HepG2 (cell line): ENCODE measurements around the gene CNKSR3.

Experiments used
- EZH2 ChIP-seq: conservative IDR thresholded peaks from 2 replicates; pipeline ENCODE4 v1.6.1; 2012; ENCODE audit warnings: mild to moderate bottlenecking, low read depth, low read length, moderate library complexity
- MAZ ChIP-seq, 2 experiments: sonication (generic) in 1 of 2; formaldehyde crosslinking in 1 of 2; IDR thresholded peaks; 2 replicates each; pipeline versions ENCODE4 v1.5.0 to v1.6.1; 2012 to 2020; ENCODE audit warnings: low read depth in 2 of 2, mild to moderate bottlenecking in 2 of 2, borderline replicate concordance in 1 of 2, improper control_type of control experiment in 1 of 2, low read length in 1 of 2, missing genetic modification reagents in 1 of 2, moderate library complexity in 1 of 2
- MTF2 ChIP-seq: sonication (generic); formaldehyde crosslinking; IDR thresholded peaks from 2 replicates; pipeline ENCODE4 v1.5.0; 2020; ENCODE audit warnings: missing genetic modification reagents, borderline replicate concordance
- NCOR1 ChIP-seq: fragments of 200-600 bp; sonication (generic); IDR thresholded peaks from 2 replicates; pipeline ENCODE4 v1.7.0; 2017; ENCODE audit warnings: antibody characterized with exemption, low read length, borderline replicate concordance
- POLR2A ChIP-seq, 2 experiments: IDR thresholded peaks; 2 replicates each; pipeline ENCODE4 v1.6.1; 2011; ENCODE audit warnings: low read depth in 2 of 2, low read length in 2 of 2, mild to moderate bottlenecking in 1 of 2, moderate library complexity in 1 of 2; ENCODE audit not compliant: insufficient read depth in 1 of 2
- POLR2AphosphoS2 ChIP-seq: IDR thresholded peaks from 2 replicates; pipeline ENCODE4 v1.6.1; 2011; ENCODE audit warnings: low read depth, low read length, improper control_type of control experiment
- POLR2AphosphoS5 ChIP-seq: IDR thresholded peaks from 2 replicates; pipeline ENCODE4 v1.6.1; 2012; ENCODE audit warnings: low read depth, low read length
- RAD51 ChIP-seq: fragments of 450-650 bp; IDR thresholded peaks from 2 replicates; pipeline ENCODE4 v1.6.1; 2016; ENCODE audit warnings: borderline replicate concordance
- ZNF546 ChIP-seq: sonication (generic); formaldehyde crosslinking; conservative IDR thresholded peaks from 2 replicates; pipeline ENCODE4 v1.8.1; 2023; ENCODE audit warnings: mild to moderate bottlenecking, missing genetic modification reagents
- ZNF598 ChIP-seq: sonication (generic); formaldehyde crosslinking; IDR thresholded peaks from 2 replicates; pipeline ENCODE4 v1.5.1; 2020; ENCODE audit warnings: mild to moderate bottlenecking, missing genetic modification reagents, borderline replicate concordance
- TF ChIP-seq, protein P1 (sequence below): sonication (generic); formaldehyde crosslinking; IDR thresholded peaks from 2 replicates; pipeline ENCODE4 v1.5.1; 2020; ENCODE audit warnings: mild to moderate bottlenecking, missing genetic modification reagents, moderate library complexity
- TF ChIP-seq, protein P2 (sequence below): sonication (generic); formaldehyde crosslinking; IDR thresholded peaks from 2 replicates; pipeline ENCODE4 v1.8.0; 2022; ENCODE audit warnings: low read depth, missing genetic modification reagents
- TF ChIP-seq, protein P3 (sequence below): sonication (generic); formaldehyde crosslinking; IDR thresholded peaks from 2 replicates; pipeline ENCODE4 v1.4.0; 2020; ENCODE audit warnings: low read depth, mild to moderate bottlenecking, missing genetic modification reagents
- TF ChIP-seq, protein P4 (sequence below): sonication (generic); formaldehyde crosslinking; IDR thresholded peaks from 2 replicates; pipeline ENCODE4 v1.5.0; 2020; ENCODE audit warnings: mild to moderate bottlenecking, missing genetic modification reagents, moderate library complexity

DNA sequence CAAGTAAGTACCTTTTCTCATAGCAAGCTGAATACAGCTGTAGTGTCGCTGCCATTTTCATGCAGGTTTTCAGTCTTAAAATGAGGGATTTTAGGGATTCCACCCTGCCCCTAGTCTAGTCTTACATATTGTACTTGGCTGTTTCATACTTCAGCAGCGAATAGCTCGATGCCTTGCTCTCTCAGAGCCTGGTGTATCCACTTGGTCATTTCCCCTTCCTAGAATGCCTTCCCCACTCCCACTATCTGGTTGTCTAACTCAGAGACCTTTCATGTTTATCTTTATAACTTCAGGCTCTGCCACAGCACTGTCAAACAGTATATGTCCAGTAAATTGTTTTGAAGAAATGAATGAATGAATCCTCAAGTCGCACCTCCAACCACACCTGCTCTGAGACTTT lies 132.8 kb downstream of the CNKSR3 start:
- TF ChIP-seq, protein P1, sequence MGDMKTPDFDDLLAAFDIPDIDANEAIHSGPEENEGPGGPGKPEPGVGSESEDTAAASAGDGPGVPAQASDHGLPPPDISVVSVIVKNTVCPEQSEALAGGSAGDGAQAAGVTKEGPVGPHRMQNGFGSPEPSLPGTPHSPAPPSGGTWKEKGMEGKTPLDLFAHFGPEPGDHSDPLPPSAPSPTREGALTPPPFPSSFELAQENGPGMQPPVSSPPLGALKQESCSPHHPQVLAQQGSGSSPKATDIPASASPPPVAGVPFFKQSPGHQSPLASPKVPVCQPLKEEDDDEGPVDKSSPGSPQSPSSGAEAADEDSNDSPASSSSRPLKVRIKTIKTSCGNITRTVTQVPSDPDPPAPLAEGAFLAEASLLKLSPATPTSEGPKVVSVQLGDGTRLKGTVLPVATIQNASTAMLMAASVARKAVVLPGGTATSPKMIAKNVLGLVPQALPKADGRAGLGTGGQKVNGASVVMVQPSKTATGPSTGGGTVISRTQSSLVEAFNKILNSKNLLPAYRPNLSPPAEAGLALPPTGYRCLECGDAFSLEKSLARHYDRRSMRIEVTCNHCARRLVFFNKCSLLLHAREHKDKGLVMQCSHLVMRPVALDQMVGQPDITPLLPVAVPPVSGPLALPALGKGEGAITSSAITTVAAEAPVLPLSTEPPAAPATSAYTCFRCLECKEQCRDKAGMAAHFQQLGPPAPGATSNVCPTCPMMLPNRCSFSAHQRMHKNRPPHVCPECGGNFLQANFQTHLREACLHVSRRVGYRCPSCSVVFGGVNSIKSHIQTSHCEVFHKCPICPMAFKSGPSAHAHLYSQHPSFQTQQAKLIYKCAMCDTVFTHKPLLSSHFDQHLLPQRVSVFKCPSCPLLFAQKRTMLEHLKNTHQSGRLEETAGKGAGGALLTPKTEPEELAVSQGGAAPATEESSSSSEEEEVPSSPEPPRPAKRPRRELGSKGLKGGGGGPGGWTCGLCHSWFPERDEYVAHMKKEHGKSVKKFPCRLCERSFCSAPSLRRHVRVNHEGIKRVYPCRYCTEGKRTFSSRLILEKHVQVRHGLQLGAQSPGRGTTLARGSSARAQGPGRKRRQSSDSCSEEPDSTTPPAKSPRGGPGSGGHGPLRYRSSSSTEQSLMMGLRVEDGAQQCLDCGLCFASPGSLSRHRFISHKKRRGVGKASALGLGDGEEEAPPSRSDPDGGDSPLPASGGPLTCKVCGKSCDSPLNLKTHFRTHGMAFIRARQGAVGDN (CRISPR knock-in tag): no peak
- TF ChIP-seq, protein P2, sequence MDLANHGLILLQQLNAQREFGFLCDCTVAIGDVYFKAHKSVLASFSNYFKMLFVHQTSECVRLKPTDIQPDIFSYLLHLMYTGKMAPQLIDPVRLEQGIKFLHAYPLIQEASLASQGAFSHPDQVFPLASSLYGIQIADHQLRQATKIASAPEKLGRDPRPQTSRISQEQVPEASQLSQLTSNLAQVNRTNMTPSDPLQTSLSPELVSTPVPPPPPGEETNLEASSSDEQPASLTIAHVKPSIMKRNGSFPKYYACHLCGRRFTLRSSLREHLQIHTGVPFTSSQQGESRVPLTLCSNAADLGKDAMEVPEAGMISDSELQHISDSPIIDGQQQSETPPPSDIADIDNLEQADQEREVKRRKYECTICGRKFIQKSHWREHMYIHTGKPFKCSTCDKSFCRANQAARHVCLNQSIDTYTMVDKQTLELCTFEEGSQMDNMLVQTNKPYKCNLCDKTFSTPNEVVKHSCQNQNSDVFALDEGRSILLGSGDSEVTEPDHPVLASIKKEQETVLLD (CRISPR knock-in tag): no peak
- TF ChIP-seq, protein P3, sequence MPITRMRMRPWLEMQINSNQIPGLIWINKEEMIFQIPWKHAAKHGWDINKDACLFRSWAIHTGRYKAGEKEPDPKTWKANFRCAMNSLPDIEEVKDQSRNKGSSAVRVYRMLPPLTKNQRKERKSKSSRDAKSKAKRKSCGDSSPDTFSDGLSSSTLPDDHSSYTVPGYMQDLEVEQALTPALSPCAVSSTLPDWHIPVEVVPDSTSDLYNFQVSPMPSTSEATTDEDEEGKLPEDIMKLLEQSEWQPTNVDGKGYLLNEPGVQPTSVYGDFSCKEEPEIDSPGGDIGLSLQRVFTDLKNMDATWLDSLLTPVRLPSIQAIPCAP (CRISPR knock-in tag): no peak
- TF ChIP-seq MAZ (IDR thresholded peaks at IDR 0.05; ENCODE audit: borderline replicate concordance, low read depth, low read length): no peak
- TF ChIP-seq MAZ (CRISPR knock-in tag; IDR thresholded peaks at IDR 0.05; ENCODE audit: low read depth): no peak
- TF ChIP-seq, protein P4, sequence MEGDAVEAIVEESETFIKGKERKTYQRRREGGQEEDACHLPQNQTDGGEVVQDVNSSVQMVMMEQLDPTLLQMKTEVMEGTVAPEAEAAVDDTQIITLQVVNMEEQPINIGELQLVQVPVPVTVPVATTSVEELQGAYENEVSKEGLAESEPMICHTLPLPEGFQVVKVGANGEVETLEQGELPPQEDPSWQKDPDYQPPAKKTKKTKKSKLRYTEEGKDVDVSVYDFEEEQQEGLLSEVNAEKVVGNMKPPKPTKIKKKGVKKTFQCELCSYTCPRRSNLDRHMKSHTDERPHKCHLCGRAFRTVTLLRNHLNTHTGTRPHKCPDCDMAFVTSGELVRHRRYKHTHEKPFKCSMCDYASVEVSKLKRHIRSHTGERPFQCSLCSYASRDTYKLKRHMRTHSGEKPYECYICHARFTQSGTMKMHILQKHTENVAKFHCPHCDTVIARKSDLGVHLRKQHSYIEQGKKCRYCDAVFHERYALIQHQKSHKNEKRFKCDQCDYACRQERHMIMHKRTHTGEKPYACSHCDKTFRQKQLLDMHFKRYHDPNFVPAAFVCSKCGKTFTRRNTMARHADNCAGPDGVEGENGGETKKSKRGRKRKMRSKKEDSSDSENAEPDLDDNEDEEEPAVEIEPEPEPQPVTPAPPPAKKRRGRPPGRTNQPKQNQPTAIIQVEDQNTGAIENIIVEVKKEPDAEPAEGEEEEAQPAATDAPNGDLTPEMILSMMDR: no peak
- no peak for TF ChIP-seq ZNF546 (CRISPR knock-in tag)
- TF ChIP-seq ZNF598 (CRISPR knock-in tag): no peak
- no peak for TF ChIP-seq POLR2AphosphoS2
- TF ChIP-seq RAD51: no peak
- no peak for TF ChIP-seq NCOR1
- TF ChIP-seq MTF2 (CRISPR knock-in tag): no peak
- no peak for TF ChIP-seq POLR2A (IDR thresholded peaks at IDR 0.05; ENCODE audit: insufficient read depth in 1 of 2, low read depth in 2 of 2, low read length in 2 of 2)
- no peak for TF ChIP-seq POLR2AphosphoS5
- TF ChIP-seq EZH2: no peak
